Suprapubic skin (tissue), 4 donors: Measurements from ENCODE around the gene SLC6A11.

Experiments
- EP300 ChIP-seq: sonication (generic); formaldehyde crosslinking; IDR thresholded peaks from one replicate; pipeline ENCODE4 v1.6.1; 2017; ENCODE audit warnings: antibody characterized with exemption
- POLR2AphosphoS5 ChIP-seq, 3 donors: sonication (generic); formaldehyde crosslinking; IDR thresholded peaks; one replicate each; pipeline ENCODE4 v1.6.1; 2017; ENCODE audit warnings: antibody characterized with exemption in 3 of 3
- TF ChIP-seq, protein P1 (sequence below), 2 donors: fragments of 200-600 bp in 1 of 2; fragments of 450-650 bp in 1 of 2; sonication (generic) in 1 of 2; IDR thresholded peaks; one replicate each; pipeline ENCODE4 v1.5.1; 2016 to 2019; ENCODE audit warnings: antibody characterized with exemption in 2 of 2, mild to moderate bottlenecking in 1 of 2, moderate library complexity in 1 of 2

DNA sequence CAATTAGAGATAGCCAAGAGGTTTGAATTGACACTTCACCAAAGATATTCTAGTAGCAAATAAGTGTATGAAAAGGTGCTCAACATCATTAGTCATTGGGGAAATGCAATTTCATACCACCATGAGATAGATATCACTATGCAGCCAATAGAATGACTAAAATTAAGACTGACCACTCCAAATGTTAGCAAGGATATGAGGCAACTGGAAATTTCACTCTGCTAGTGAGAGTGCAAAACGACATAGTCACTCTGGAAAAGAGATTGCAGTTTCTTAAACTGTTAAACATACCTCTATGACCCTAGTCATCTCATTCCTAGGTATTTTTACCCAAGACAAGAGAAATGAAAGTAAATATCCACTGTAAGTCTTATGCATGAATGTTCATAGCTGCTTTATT lies 27.6 kb upstream of the SLC6A11 start:
- TF ChIP-seq POLR2AphosphoS5 (IDR thresholded peaks at IDR 0.05) (no peak), EP300 (no peak)
- TF ChIP-seq, protein P1, sequence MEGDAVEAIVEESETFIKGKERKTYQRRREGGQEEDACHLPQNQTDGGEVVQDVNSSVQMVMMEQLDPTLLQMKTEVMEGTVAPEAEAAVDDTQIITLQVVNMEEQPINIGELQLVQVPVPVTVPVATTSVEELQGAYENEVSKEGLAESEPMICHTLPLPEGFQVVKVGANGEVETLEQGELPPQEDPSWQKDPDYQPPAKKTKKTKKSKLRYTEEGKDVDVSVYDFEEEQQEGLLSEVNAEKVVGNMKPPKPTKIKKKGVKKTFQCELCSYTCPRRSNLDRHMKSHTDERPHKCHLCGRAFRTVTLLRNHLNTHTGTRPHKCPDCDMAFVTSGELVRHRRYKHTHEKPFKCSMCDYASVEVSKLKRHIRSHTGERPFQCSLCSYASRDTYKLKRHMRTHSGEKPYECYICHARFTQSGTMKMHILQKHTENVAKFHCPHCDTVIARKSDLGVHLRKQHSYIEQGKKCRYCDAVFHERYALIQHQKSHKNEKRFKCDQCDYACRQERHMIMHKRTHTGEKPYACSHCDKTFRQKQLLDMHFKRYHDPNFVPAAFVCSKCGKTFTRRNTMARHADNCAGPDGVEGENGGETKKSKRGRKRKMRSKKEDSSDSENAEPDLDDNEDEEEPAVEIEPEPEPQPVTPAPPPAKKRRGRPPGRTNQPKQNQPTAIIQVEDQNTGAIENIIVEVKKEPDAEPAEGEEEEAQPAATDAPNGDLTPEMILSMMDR (IDR thresholded peaks at IDR 0.05): no peak
